H9 (cell line): ENCODE data around the gene PRR33. TPM values are rescaled to one million over a fixed set of nuclear protein-coding genes. Genes with fewer than 3 reads are reported as not detected.

Source experiments
- DNase-seq: peaks from one replicate; pipeline ENCODE4 v3.0.0-alpha.2; 2017
- H2AFZ ChIP-seq: one replicate; pipeline ENCODE4 v1.6.1; 2013; ENCODE audit warnings: mild to moderate bottlenecking, low read length, control low read depth, moderate library complexity
- H2AK5ac ChIP-seq: 2 replicates; pipeline ENCODE4 v1.6.1; 2013; ENCODE audit warnings: low read length, control low read depth, mixed read lengths; ENCODE audit not compliant: insufficient read length
- H2BK120ac ChIP-seq: one replicate; pipeline ENCODE4 v1.6.1; 2013; ENCODE audit warnings: low read depth, mild to moderate bottlenecking, low read length, control low read depth, inconsistent platforms; ENCODE audit not compliant: poor library complexity, severe bottlenecking
- H2BK12ac ChIP-seq: 2 replicates; pipeline ENCODE4 v1.6.1; 2013; ENCODE audit warnings: low read length, control low read depth, mixed read lengths, low read depth; ENCODE audit not compliant: insufficient read length
- H2BK15ac ChIP-seq: 2 replicates; pipeline ENCODE4 v1.6.1; 2013; ENCODE audit warnings: low read depth, low read length, control low read depth
- H2BK20ac ChIP-seq: one replicate; pipeline ENCODE4 v1.6.1; 2013; ENCODE audit warnings: low read depth, mild to moderate bottlenecking, low read length, control low read depth, inconsistent platforms; ENCODE audit not compliant: poor library complexity, severe bottlenecking
- H2BK5ac ChIP-seq: 2 replicates; pipeline ENCODE4 v1.6.1; 2013; ENCODE audit warnings: low read length, control low read depth, mixed read lengths; ENCODE audit not compliant: insufficient read length
- H3K14ac ChIP-seq: 2 replicates; pipeline ENCODE4 v1.6.1; 2013; ENCODE audit warnings: low read length, control low read depth; ENCODE audit not compliant: insufficient read depth
- H3K18ac ChIP-seq: 2 replicates; pipeline ENCODE4 v1.6.1; 2013; ENCODE audit warnings: low read depth, mild to moderate bottlenecking, mixed read lengths, low read length, control low read depth; ENCODE audit not compliant: insufficient read length
- H3K23ac ChIP-seq: 2 replicates; pipeline ENCODE4 v1.6.1; 2013; ENCODE audit warnings: low read length, control low read depth, mixed read lengths, low read depth; ENCODE audit not compliant: insufficient read length
- H3K23me2 ChIP-seq: 2 replicates; pipeline ENCODE4 v1.6.1; 2013; ENCODE audit warnings: low read depth, mild to moderate bottlenecking, mixed read lengths, low read length, control low read depth; ENCODE audit not compliant: insufficient read length, poor library complexity, severe bottlenecking
- H3K27ac ChIP-seq: 2 replicates; pipeline ENCODE4 v1.5.1; 2013; ENCODE audit warnings: low read length, control low read depth, mixed read lengths, low read depth; ENCODE audit not compliant: insufficient read length
- H3K27me3 ChIP-seq: 2 replicates; pipeline ENCODE4 v1.6.1; 2013; ENCODE audit warnings: low read length, control low read depth, inconsistent platforms; ENCODE audit not compliant: insufficient read depth
- H3K4ac ChIP-seq: 2 replicates; pipeline ENCODE4 v1.6.1; 2013; ENCODE audit warnings: low read depth, mild to moderate bottlenecking, control low read depth, inconsistent platforms, low read length, moderate library complexity
- H3K4me1 ChIP-seq: 2 replicates; pipeline ENCODE4 v1.6.1; 2013; ENCODE audit warnings: low read length, control low read depth, inconsistent platforms; ENCODE audit not compliant: insufficient read depth
- H3K4me2 ChIP-seq: 2 replicates; pipeline ENCODE4 v1.6.1; 2013; ENCODE audit warnings: low read length, control low read depth, mixed read lengths; ENCODE audit not compliant: insufficient read length, insufficient read depth
- H3K56ac ChIP-seq: 2 replicates; pipeline ENCODE4 v1.6.1; 2013; ENCODE audit warnings: low read depth, mild to moderate bottlenecking, mixed read lengths, low read length, control low read depth; ENCODE audit not compliant: insufficient read length
- H3K79me1 ChIP-seq: 2 replicates; pipeline ENCODE4 v1.6.1; 2013; ENCODE audit warnings: low read depth, mild to moderate bottlenecking, moderate library complexity, low read length, control low read depth, inconsistent platforms; ENCODE audit not compliant: insufficient read depth, poor library complexity, severe bottlenecking
- H3K79me2 ChIP-seq: 2 replicates; pipeline ENCODE4 v1.6.1; 2013; ENCODE audit warnings: low read length, control low read depth, inconsistent platforms; ENCODE audit not compliant: insufficient read depth
- H3K9ac ChIP-seq: 2 replicates; pipeline ENCODE4 v1.6.1; 2013; ENCODE audit warnings: low read length, control low read depth, mixed read lengths; ENCODE audit not compliant: insufficient read length; ENCODE audit errors: extremely low read depth
- H3K9me3 ChIP-seq: one replicate; pipeline ENCODE4 v1.6.1; 2013; ENCODE audit warnings: low read depth, low read length, inconsistent platforms; ENCODE audit not compliant: control insufficient read depth
- H3T11ph ChIP-seq: one replicate; pipeline ENCODE4 v1.6.1; 2013; ENCODE audit warnings: mild to moderate bottlenecking, low read length, control low read depth, inconsistent platforms
- H4K20me1 ChIP-seq: one replicate; pipeline ENCODE4 v1.6.1; 2013; ENCODE audit not compliant: control insufficient read depth, insufficient read length, insufficient read depth
- H4K5ac ChIP-seq: 2 replicates; pipeline ENCODE4 v1.6.1; 2013; ENCODE audit warnings: low read depth, mild to moderate bottlenecking, mixed read lengths, low read length, control low read depth; ENCODE audit not compliant: insufficient read length
- H4K8ac ChIP-seq: replicated peaks from 2 replicates; pipeline ENCODE4 v1.6.1; 2013; ENCODE audit warnings: low read length, control low read depth, mixed read lengths, low read depth; ENCODE audit not compliant: insufficient read length
- H4K91ac ChIP-seq: 2 replicates; pipeline ENCODE4 v1.6.1; 2013; ENCODE audit warnings: low read depth, mild to moderate bottlenecking, moderate library complexity, mixed read lengths, low read length, control low read depth; ENCODE audit not compliant: insufficient read length
- H3K27ac Mint-ChIP-seq, 3 experiments: 2 replicates in 2 of 3; 3 replicates in 1 of 3; pipeline ENCODE4 v1.8.0; 2020 to 2021; ENCODE audit warnings: mixed read lengths in 3 of 3, mild to moderate bottlenecking in 1 of 3, moderate library complexity in 1 of 3
- H3K27me3 Mint-ChIP-seq: 2 replicates; pipeline ENCODE4 v1.8.0; 2021; ENCODE audit warnings: low read depth, mild to moderate bottlenecking, moderate library complexity, mixed read lengths
- H3K36me3 Mint-ChIP-seq, 3 experiments: 2 replicates in 2 of 3; 3 replicates in 1 of 3; pipeline ENCODE4 v1.8.0; 2020 to 2021; ENCODE audit warnings: low read depth in 3 of 3, mixed read lengths in 3 of 3; ENCODE audit not compliant: insufficient read depth in 1 of 3
- H3K4me1 Mint-ChIP-seq, 2 experiments: 2 replicates each; pipeline ENCODE4 v1.8.0; 2020; ENCODE audit warnings: mixed read lengths in 2 of 2
- H3K4me3 Mint-ChIP-seq, 2 experiments: 2 replicates in 1 of 2; 3 replicates in 1 of 2; pipeline ENCODE4 v1.8.0; 2020 to 2021; ENCODE audit warnings: mild to moderate bottlenecking in 2 of 2, mixed read lengths in 2 of 2, moderate library complexity in 1 of 2
- H3K9me3 Mint-ChIP-seq, 2 experiments: 2 replicates in 1 of 2; 3 replicates in 1 of 2; pipeline ENCODE4 v1.8.0; 2020; ENCODE audit warnings: mild to moderate bottlenecking in 2 of 2, mixed read lengths in 2 of 2, moderate library complexity in 1 of 2
- CTCF ChIP-seq: fragments of 200-600 bp; sonication (generic); conservative IDR thresholded peaks from 3 replicates; pipeline ENCODE4 v1.8.0; 2021; ENCODE audit warnings: antibody characterized with exemption, mild to moderate bottlenecking
- WGBS: extraction: QIAGEN DNeasy Blood & Tissue Kit; methylation state at CpG from one replicate; pipeline ENCODE4 v1.1.7; 2013; ENCODE audit warnings: missing lambda C conversion rate, low lambda C conversion rate, mixed read lengths; ENCODE audit not compliant: insufficient read length; ENCODE audit errors: extremely low coverage; 5-methylcytosine and 5-hydroxymethylcytosine counted together
- total RNA-seq: library from RNA; stranded (reverse); gene quantifications from 2 replicates; pipeline ENCODE4 v1.2.1, GENCODE V29; 2021

Gene PRR33
- total RNA-seq, 1 experiment from 2014 or later = not detected

GRCh38 chr11:1841511-1842148, 50.1 kb downstream of the PRR33 start:
- no peak for DNase-seq
- no peak overlapping the region for H3K4me3 Mint-ChIP-seq
- Histone ChIP-seq H2AFZ (no peak overlapping the region), H3K23me2 (no peaks in the 10 kb centered on the region), H3K4me1 (no peaks in the 10 kb centered on the region), H3K14ac (no peak overlapping the region), H4K5ac (no peak overlapping the region), H3T11ph (no peak overlapping the region), H3K79me2 (no peaks in the 10 kb centered on the region), H3K18ac (no peak overlapping the region), H3K4me2 (no peak overlapping the region), H4K91ac (no peak overlapping the region), H3K27ac (no peak overlapping the region), H3K9ac (no peak overlapping the region), H2BK5ac (no peak overlapping the region), H2AK5ac (no peak overlapping the region), H4K8ac (no peak overlapping the region), H2BK15ac (no peak overlapping the region), H2BK12ac (no peak overlapping the region), H3K79me1 (no peaks in the 10 kb centered on the region), H2BK120ac (no peak overlapping the region), H3K56ac (no peak overlapping the region), H2BK20ac (no peak overlapping the region), H3K4ac (no peak overlapping the region), H3K27me3 (no peaks in the 10 kb centered on the region), H3K23ac (no peak overlapping the region), H3K9me3 (no peaks in the 10 kb centered on the region), H4K20me1 (no peaks in the 10 kb centered on the region)
- H3K9me3 Mint-ChIP-seq = no peaks in the 10 kb centered on the region; a peak in 1 of 5 replicates
- H3K27me3 Mint-ChIP-seq = peaks cover 13% of the 10 kb centered on the region
- TF ChIP-seq CTCF = no peak
- no peak overlapping the region for H3K27ac Mint-ChIP-seq
- H3K36me3 Mint-ChIP-seq = no peaks in the 10 kb centered on the region
- WGBS = no CpG with 5 or more reads among the region's 19 CpGs
- H3K4me1 Mint-ChIP-seq = peaks cover 0 to 4% of the 10 kb centered on the region in 2 experiments; a peak in 1 of 4 replicates
